Epithelial cell of esophagus (primary cell): ENCODE measurements around the gene CYP11A1.

Experiments
- DNase-seq: peaks from one replicate; pipeline ENCODE4 v3.0.0; 2010; ENCODE audit warnings: low read depth
- H3K4me3 ChIP-seq: 2 replicates; pipeline ENCODE4 v1.5.1; 2011; ENCODE audit warnings: mild to moderate bottlenecking, low read length, control low read depth
- CTCF ChIP-seq: IDR thresholded peaks from 2 replicates; pipeline ENCODE4 v1.5.1; 2011; ENCODE audit warnings: low read depth, mild to moderate bottlenecking, low read length, control low read depth, inconsistent platforms; ENCODE audit not compliant: insufficient read depth; ENCODE audit errors: missing control alignments

Gene CYP11A1

GRCh38 chr15:74351670-74352069 lies 15.8 kb downstream of the CYP11A1 start:
- DNase-seq = no peak

GRCh38 chr15:74350295-74351275 lies 16.9 kb downstream of the CYP11A1 start:
- no peak for DNase-seq
- no peak for TF ChIP-seq CTCF
- H3K4me3 ChIP-seq = no peak overlapping the region

More at GRCh38 chr15:74351670-74352069, 15.8 kb downstream of the CYP11A1 start:
- H3K4me3 ChIP-seq = no peak overlapping the region
- no peak for TF ChIP-seq CTCF

- no peak for TF ChIP-seq CTCF
- no peak for DNase-seq
- no peak overlapping the region for H3K4me3 ChIP-seq
Observed at GRCh38 chr15:74349241-74349778, 18.1 kb downstream of the CYP11A1 start.

GRCh38 chr15:74347757-74348250 lies 19.6 kb downstream of the CYP11A1 start:
- no peak for TF ChIP-seq CTCF
- H3K4me3 ChIP-seq = no peak overlapping the region
- DNase-seq = no peak

GRCh38 chr15:74345051-74345450 lies 22.4 kb downstream of the CYP11A1 start:
- no peak for DNase-seq
- no peak overlapping the region for H3K4me3 ChIP-seq
- no peak for TF ChIP-seq CTCF

GRCh38 chr15:74343797-74344127 lies 23.7 kb downstream of the CYP11A1 start:
- no peak for DNase-seq
- no peak for TF ChIP-seq CTCF
- no peak overlapping the region for H3K4me3 ChIP-seq
